ENCODE data around the gene ZNF76. TPM values are rescaled to one million over a fixed set of nuclear protein-coding genes. Genes with fewer than 3 reads are reported as not detected.

ZNF76 gene
- total RNA-seq, 1 donor from 2014 or later: 14.8 TPM

DNA sequence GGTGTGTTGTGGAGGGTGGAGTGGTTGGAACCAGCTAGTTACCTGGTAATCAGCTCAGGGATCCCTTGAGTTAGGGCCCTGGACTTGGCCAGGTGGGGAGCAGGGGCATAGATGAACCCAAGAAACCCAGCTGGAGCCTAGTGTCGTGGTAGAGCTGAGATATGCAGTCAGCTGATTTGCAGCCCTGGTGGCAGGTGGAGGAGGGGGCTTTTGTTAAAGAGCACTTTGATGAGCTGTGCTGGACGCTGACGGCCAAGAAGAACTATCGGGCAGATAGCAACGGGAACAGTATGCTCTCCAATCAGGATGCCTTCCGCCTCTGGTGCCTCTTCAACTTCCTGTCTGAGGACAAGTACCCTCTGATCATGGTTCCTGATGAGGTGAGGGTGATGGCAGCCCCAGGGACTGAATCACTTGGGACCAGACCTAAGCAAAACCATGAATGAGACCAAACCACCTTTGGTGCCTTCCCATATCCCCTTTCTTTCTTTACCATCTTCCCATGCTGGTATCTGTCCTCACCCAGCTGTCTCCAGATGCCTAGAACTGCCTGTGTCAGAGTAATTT, 50.8 kb downstream of the ZNF76 start:
- no peak overlapping the region for H3K4me2 ChIP-seq
- no peak overlapping the region for H3K27ac ChIP-seq
- peaks cover 5% of the 10 kb centered on the region for H3K4me1 ChIP-seq
- no peak overlapping the region for H3K9ac ChIP-seq
- H4K20me1 ChIP-seq (ENCODE audit: low read depth): no peaks in the 10 kb centered on the region
- H3K4me3 ChIP-seq: no peak overlapping the region
- peaks cover 4% of the 10 kb centered on the region for H3K27me3 ChIP-seq
- H3K79me2 ChIP-seq (ENCODE audit: low read depth): no peaks in the 10 kb centered on the region
- Mint-ChIP-seq H3K4me3 (no peak overlapping the region), H3K36me3 (no peaks in the 10 kb centered on the region), H3K27me3 (ENCODE audit: insufficient read depth, low read depth) (peaks cover 13% of the 10 kb centered on the region), H3K9me3 (no peaks in the 10 kb centered on the region), H3K27ac (peak overlapping the region; percentile 10), H3K4me1 (peaks cover 3% of the 10 kb centered on the region)
- H3K36me3 ChIP-seq: no peaks in the 10 kb centered on the region
- H3F3A ChIP-seq (ENCODE audit: low read depth): no peaks in the 10 kb centered on the region
- H2AFZ ChIP-seq (replicated peaks): no peak overlapping the region
- no peak for TF ChIP-seq CTCF (IDR thresholded peaks at IDR 0.05)
- TF ChIP-seq EZH2phosphoT487 (IDR thresholded peaks at IDR 0.05): no peak
- no peak for TF ChIP-seq EZH2 (IDR thresholded peaks at IDR 0.05)
- no peaks in the 10 kb centered on the region for H3K9me3 ChIP-seq (ENCODE audit: low read depth)
- DNase-seq (ENCODE audit: low spot score): no peak

- Histone ChIP-seq H3K27ac (no peak overlapping the region), H2AFZ (replicated peaks) (no peak overlapping the region), H3K4me2 (no peak overlapping the region), H3K36me3 (no peaks in the 10 kb centered on the region), H3K9ac (no peak overlapping the region), H3K79me2 (ENCODE audit: low read depth) (no peaks in the 10 kb centered on the region), H3F3A (ENCODE audit: low read depth) (no peaks in the 10 kb centered on the region), H3K9me3 (ENCODE audit: low read depth) (no peaks in the 10 kb centered on the region), H4K20me1 (ENCODE audit: low read depth) (no peaks in the 10 kb centered on the region), H3K4me3 (no peak overlapping the region), H3K27me3 (peaks cover 13% of the 10 kb centered on the region), H3K4me1 (peaks cover 5% of the 10 kb centered on the region)
- H3K9me3 Mint-ChIP-seq: peaks cover under 1% of the 10 kb centered on the region
- peaks cover under 1% of the 10 kb centered on the region for H3K36me3 Mint-ChIP-seq
- H3K4me1 Mint-ChIP-seq: peaks cover 3% of the 10 kb centered on the region
- no peak overlapping the region for H3K27ac Mint-ChIP-seq
- H3K4me3 Mint-ChIP-seq: no peak overlapping the region
- TF ChIP-seq CTCF (IDR thresholded peaks at IDR 0.05) (no peak), EZH2 (IDR thresholded peaks at IDR 0.05) (no peak), EZH2phosphoT487 (IDR thresholded peaks at IDR 0.05) (no peak)
- H3K27me3 Mint-ChIP-seq (ENCODE audit: insufficient read depth, low read depth): peaks cover 13% of the 10 kb centered on the region
- no peak for DNase-seq (ENCODE audit: low spot score)
Measured at GRCh38 chr6:35311390-35312075, 52.0 kb downstream of the ZNF76 start.

DNA sequence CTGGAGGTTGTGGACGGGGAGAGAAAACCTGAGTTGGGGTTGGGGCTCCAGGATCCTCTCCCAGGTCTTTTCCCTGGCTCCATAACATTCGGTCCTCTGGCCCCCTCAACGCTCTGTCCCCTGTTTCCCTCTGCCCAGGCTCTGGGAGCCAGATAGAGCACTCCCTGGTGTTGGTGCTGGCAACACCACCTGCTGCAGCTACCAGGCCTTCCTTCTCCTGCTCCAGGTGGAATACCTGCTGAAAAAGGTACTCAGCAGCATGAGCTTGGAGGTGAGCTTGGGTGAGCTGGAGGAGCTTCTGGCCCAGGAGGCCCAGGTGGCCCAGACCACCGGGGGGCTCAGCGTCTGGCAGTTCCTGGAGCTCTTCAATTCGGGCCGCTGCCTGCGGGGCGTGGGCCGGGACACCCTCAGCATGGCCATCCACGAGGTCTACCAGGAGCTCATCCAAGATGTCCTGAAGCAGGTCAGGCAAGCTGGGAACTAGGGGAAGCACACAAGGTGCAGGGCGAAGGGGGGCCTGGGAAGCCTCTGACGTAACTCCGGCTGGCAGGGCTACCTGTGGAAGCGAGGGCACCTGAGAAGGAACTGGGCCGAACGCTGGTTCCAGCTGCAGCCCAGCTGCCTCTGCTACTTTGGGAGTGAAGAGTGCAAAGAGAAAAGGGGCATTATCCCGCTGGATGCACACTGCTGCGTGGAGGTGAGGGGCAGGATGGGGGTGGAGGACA, 52.7 kb downstream of the ZNF76 start:
- Histone ChIP-seq H3K9ac (no peak overlapping the region), H3K27me3 (peaks cover 21% of the 10 kb centered on the region), H3K4me3 (no peak overlapping the region), H3F3A (ENCODE audit: low read depth) (no peaks in the 10 kb centered on the region), H3K79me2 (ENCODE audit: low read depth) (no peaks in the 10 kb centered on the region), H3K9me3 (ENCODE audit: low read depth) (no peaks in the 10 kb centered on the region), H2AFZ (replicated peaks) (no peak overlapping the region), H4K20me1 (ENCODE audit: low read depth) (no peaks in the 10 kb centered on the region), H3K4me1 (peaks cover 5% of the 10 kb centered on the region), H3K4me2 (no peak overlapping the region), H3K36me3 (no peaks in the 10 kb centered on the region), H3K27ac (no peak overlapping the region)
- Mint-ChIP-seq H3K27me3 (ENCODE audit: insufficient read depth, low read depth) (peaks cover 11% of the 10 kb centered on the region), H3K36me3 (peaks cover 2% of the 10 kb centered on the region), H3K4me3 (no peak overlapping the region), H3K27ac (no peak overlapping the region), H3K9me3 (peaks cover 4% of the 10 kb centered on the region), H3K4me1 (peaks cover 5% of the 10 kb centered on the region)
- TF ChIP-seq EZH2phosphoT487 (IDR thresholded peaks at IDR 0.05) (no peak), EZH2 (IDR thresholded peaks at IDR 0.05) (no peak), CTCF (IDR thresholded peaks at IDR 0.05) (no peak)
- no peak for DNase-seq (ENCODE audit: low spot score)

Data from neural progenitor cell (in vitro differentiated cells).